Measurements from ENCODE around the gene NCOA1. TPM values are rescaled to one million over a fixed set of nuclear protein-coding genes. Genes with fewer than 3 reads are reported as not detected.

NCOA1 gene
- total and polyA plus RNA-seq, 7 donors, result 12.8 to 78.1 (median 44.2) TPM

GRCh38 chr2:24816404-24816803 lies 325.4 kb downstream of the NCOA1 start:
- Histone ChIP-seq H3K4me3 (no peak overlapping the region), H3K27ac (no peak overlapping the region), H3K27me3 (ENCODE audit: insufficient read depth in 3 of 3, low read length in 2 of 3) (no peaks in the 10 kb centered on the region), H3K4me1 (no peaks in the 10 kb centered on the region), H3K9me3 (no peaks in the 10 kb centered on the region), H3K36me3 (ENCODE audit: insufficient read depth in 1 of 2, low read depth in 1 of 2) (peaks cover 0 to 28% of the 10 kb centered on the region in 2 donors)
- TF ChIP-seq CTCF (IDR thresholded peaks at IDR 0.05), result no peak
- WGBS, 3 donors, result 95 to 96% (median 96%) methylated on average over 6 of the region's 6 CpGs
- ATAC-seq, result no peak
- no peak for DNase-seq
- intact Hi-C loops (cut with DNase I), result no loop called here

GRCh38 chr2:24816884-24817283 lies 325.8 kb downstream of the NCOA1 start:
- H3K27me3 ChIP-seq (ENCODE audit: insufficient read depth in 3 of 3, low read length in 2 of 3), result no peaks in the 10 kb centered on the region
- no peak overlapping the region for H3K27ac ChIP-seq
- TF ChIP-seq CTCF (IDR thresholded peaks at IDR 0.05), result no peak
- peak in 1 of 4 donors; percentile 58 for ATAC-seq
- no peak for DNase-seq
- peaks cover 0 to 28% of the 10 kb centered on the region in 2 donors for H3K36me3 ChIP-seq (ENCODE audit: insufficient read depth in 1 of 2, low read depth in 1 of 2)
- H3K4me1 ChIP-seq, result no peaks in the 10 kb centered on the region
- 86 to 90% (median 89%) methylated on average over 4 of the region's 4 CpGs for WGBS, 3 donors
- intact Hi-C loops (cut with DNase I), result no loop called here
- H3K9me3 ChIP-seq, result no peaks in the 10 kb centered on the region
- H3K4me3 ChIP-seq, result no peak overlapping the region

GRCh38 chr2:24818721-24819167 lies 327.7 kb downstream of the NCOA1 start:
- Histone ChIP-seq H3K9me3 (no peaks in the 10 kb centered on the region), H3K27ac (no peak overlapping the region), H3K36me3 (ENCODE audit: insufficient read depth in 1 of 2, low read depth in 1 of 2) (peaks cover 0 to 28% of the 10 kb centered on the region in 2 donors), H3K27me3 (ENCODE audit: insufficient read depth in 3 of 3, low read length in 2 of 3) (no peaks in the 10 kb centered on the region), H3K4me3 (no peak overlapping the region), H3K4me1 (no peaks in the 10 kb centered on the region)
- no peak for TF ChIP-seq CTCF (IDR thresholded peaks at IDR 0.05)
- DNase-seq, result peak in 1 of 2 donors; percentile 19
- intact Hi-C loops (cut with DNase I), result no loop called here
- 73 to 89% (median 81%) methylated on average over 9 of the region's 9 CpGs for WGBS, 3 donors
- ATAC-seq, result no peak

- Histone ChIP-seq H3K27me3 (ENCODE audit: insufficient read depth in 3 of 3, low read length in 2 of 3) (no peaks in the 10 kb centered on the region), H3K9me3 (no peaks in the 10 kb centered on the region), H3K27ac (no peak overlapping the region), H3K4me3 (no peak overlapping the region), H3K36me3 (ENCODE audit: insufficient read depth in 1 of 2, low read depth in 1 of 2) (peaks cover 0 to 28% of the 10 kb centered on the region in 2 donors), H3K4me1 (no peaks in the 10 kb centered on the region)
- WGBS, 3 donors, result 85 to 86% (median 85%) methylated on average over 21 of the region's 21 CpGs
- DNase-seq (no peak), ATAC-seq (no peak)
- intact Hi-C loops (cut with DNase I), result no loop called here
- no peak for TF ChIP-seq CTCF (IDR thresholded peaks at IDR 0.05)
Measured at GRCh38 chr2:24819442-24820174, 328.6 kb downstream of the NCOA1 start.

GRCh38 chr2:24820175-24820513 lies 329.1 kb downstream of the NCOA1 start:
- Histone ChIP-seq H3K36me3 (ENCODE audit: insufficient read depth in 1 of 2, low read depth in 1 of 2) (peaks cover 0 to 28% of the 10 kb centered on the region in 2 donors), H3K4me1 (no peaks in the 10 kb centered on the region), H3K27me3 (ENCODE audit: insufficient read depth in 3 of 3, low read length in 2 of 3) (no peaks in the 10 kb centered on the region), H3K9me3 (no peaks in the 10 kb centered on the region), H3K4me3 (no peak overlapping the region), H3K27ac (no peak overlapping the region)
- DNase-seq (no peak), ATAC-seq (no peak)
- intact Hi-C loops (cut with DNase I), result no loop called here
- 84 to 93% (median 89%) methylated on average over 7 of the region's 7 CpGs for WGBS, 3 donors
- no peak for TF ChIP-seq CTCF (IDR thresholded peaks at IDR 0.05)
